SK-N-SH treated with all-trans-retinoic acid at 6 μM for 48 hours (cell line): Measurements from ENCODE around the gene SMYD3.

Experiments
- ATAC-seq: fragments of 200-7000 bp; cut with Tn5 transposase; 3 replicates; pipeline ENCODE4 v1.9.1; 2020; ENCODE audit warnings: mild to moderate bottlenecking, moderate library complexity
- ARNTL ChIP-seq: fragments of 450-650 bp; formaldehyde crosslinking; IDR thresholded peaks from 2 replicates; pipeline ENCODE4 v1.5.0; 2020; ENCODE audit warnings: low read depth, mild to moderate bottlenecking, moderate library complexity, borderline replicate concordance
- BACH2 ChIP-seq: fragments of 250-450 bp; sonication (Bioruptor Pico); IDR thresholded peaks from 2 replicates; pipeline ENCODE4 v1.9.0; 2021; ENCODE audit warnings: mild to moderate bottlenecking, borderline replicate concordance
- CREB5 ChIP-seq: fragments of 250-450 bp; sonication (Bioruptor Pico); IDR thresholded peaks from 2 replicates; pipeline ENCODE4 v1.5.1; 2020; ENCODE audit warnings: low read depth, mild to moderate bottlenecking, moderate library complexity
- ESRRG ChIP-seq: fragments of 250-450 bp; sonication (Bioruptor Pico); IDR thresholded peaks from 2 replicates; pipeline ENCODE4 v1.6.1; 2021; ENCODE audit warnings: mild to moderate bottlenecking
- GLIS3 ChIP-seq: fragments of 250-450 bp; sonication (Bioruptor Pico); IDR thresholded peaks from 2 replicates; pipeline ENCODE4 v1.5.0; 2020; ENCODE audit warnings: mild to moderate bottlenecking, moderate library complexity
- ISL1 ChIP-seq: fragments of 250-450 bp; sonication (Bioruptor Pico); IDR thresholded peaks from 2 replicates; pipeline ENCODE4 v2.1.2; 2022; ENCODE audit warnings: mild to moderate bottlenecking, moderate library complexity
- POU6F1 ChIP-seq: fragments of 250-450 bp; sonication (Bioruptor Pico); IDR thresholded peaks from 2 replicates; pipeline ENCODE4 v1.8.0; 2021; ENCODE audit warnings: low read depth, mild to moderate bottlenecking, moderate library complexity, borderline replicate concordance
- PPARA ChIP-seq: fragments of 250-450 bp; sonication (Bioruptor Pico); IDR thresholded peaks from 2 replicates; pipeline ENCODE4 v1.5.0; 2020; ENCODE audit warnings: mild to moderate bottlenecking, borderline replicate concordance
- RARB ChIP-seq: fragments of 250-450 bp; sonication (Bioruptor Pico); IDR thresholded peaks from 2 replicates; pipeline ENCODE4 v1.8.0; 2021; ENCODE audit warnings: mild to moderate bottlenecking, moderate library complexity
- SNAI2 ChIP-seq: fragments of 250-450 bp; sonication (Bioruptor Pico); IDR thresholded peaks from 2 replicates; pipeline ENCODE4 v1.5.0; 2020; ENCODE audit warnings: mild to moderate bottlenecking, moderate library complexity
- TCF4 ChIP-seq: fragments of 250-450 bp; sonication (Bioruptor Pico); IDR thresholded peaks from 2 replicates; pipeline ENCODE4 v1.8.0; 2021; ENCODE audit warnings: mild to moderate bottlenecking, moderate library complexity, borderline replicate concordance
- ZFP3 ChIP-seq: fragments of 250-450 bp; sonication (Bioruptor Pico); IDR thresholded peaks from 2 replicates; pipeline ENCODE4 v1.5.0; 2020; ENCODE audit warnings: mild to moderate bottlenecking, moderate library complexity
- ZFP30 ChIP-seq: fragments of 450-650 bp; formaldehyde crosslinking; IDR thresholded peaks from 2 replicates; pipeline ENCODE4 v1.5.0; 2022; ENCODE audit warnings: mild to moderate bottlenecking, moderate library complexity
- ZNF565 ChIP-seq: fragments of 450-650 bp; formaldehyde crosslinking; conservative IDR thresholded peaks from 2 replicates; pipeline ENCODE4 v1.5.0; 2020; ENCODE audit warnings: low read depth, mild to moderate bottlenecking, moderate library complexity
- ZNF8 ChIP-seq: fragments of 450-650 bp; formaldehyde crosslinking; IDR thresholded peaks from 2 replicates; pipeline ENCODE4 v1.5.0; 2020; ENCODE audit warnings: mild to moderate bottlenecking, moderate library complexity
- TF ChIP-seq, protein P1 (sequence below): fragments of 250-450 bp; sonication (Bioruptor Pico); IDR thresholded peaks from 2 replicates; pipeline ENCODE4 v1.5.0; 2020; ENCODE audit warnings: mild to moderate bottlenecking, moderate library complexity

Gene SMYD3

DNA sequence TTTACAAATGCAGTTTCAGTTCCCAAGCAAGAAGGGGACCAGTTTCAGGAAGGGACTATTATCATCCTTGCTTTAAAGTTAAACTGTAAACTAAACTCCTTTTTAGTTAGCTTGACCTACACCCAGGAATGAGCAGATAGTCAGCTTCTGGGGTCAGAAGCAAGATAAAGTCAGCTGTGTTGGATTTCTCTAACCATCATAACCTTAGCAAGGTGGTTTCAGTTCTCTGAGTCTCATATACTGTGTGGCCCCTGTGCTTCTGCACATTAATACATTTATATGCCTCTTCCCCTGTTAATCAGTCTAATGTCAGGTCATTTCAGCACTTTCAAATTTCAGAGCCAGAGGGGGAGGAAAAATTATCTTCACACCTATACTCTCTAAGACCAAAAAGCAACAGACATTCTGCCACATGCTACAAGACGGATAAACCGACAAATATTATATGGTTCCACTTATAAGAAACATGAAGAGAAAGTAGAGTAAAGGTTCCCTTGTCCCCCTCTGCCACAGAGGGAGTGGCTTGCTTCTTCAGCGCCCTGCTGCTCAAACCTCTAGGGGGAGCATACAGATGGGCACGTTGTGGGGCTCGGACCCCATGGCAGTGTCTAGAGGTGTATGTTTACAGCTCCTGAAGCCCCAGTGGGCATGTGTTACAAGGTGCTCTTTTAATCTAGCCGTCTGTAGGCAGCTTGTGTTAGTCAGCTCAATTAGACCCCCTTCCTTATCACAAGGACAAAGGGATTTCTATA, 89.1 kb downstream of the SMYD3 start:
- ATAC-seq = no peak
- no peak for TF ChIP-seq ZNF8 (CRISPR knock-in tag)
- TF ChIP-seq POU6F1 (CRISPR knock-in tag) = no peak
- no peak for TF ChIP-seq SNAI2 (CRISPR knock-in tag)
- TF ChIP-seq ISL1 (CRISPR knock-in tag) = no peak
- no peak for TF ChIP-seq ESRRG
- TF ChIP-seq CREB5 (CRISPR knock-in tag) = no peak
- TF ChIP-seq ZFP3 (CRISPR knock-in tag) = no peak
- no peak for TF ChIP-seq ZFP30
- TF ChIP-seq ZNF565 (CRISPR knock-in tag) = no peak
- no peak for TF ChIP-seq PPARA (CRISPR knock-in tag)
- TF ChIP-seq ARNTL (CRISPR knock-in tag) = no peak
- no peak for TF ChIP-seq BACH2 (CRISPR knock-in tag)
- TF ChIP-seq GLIS3 (CRISPR knock-in tag) = no peak
- TF ChIP-seq RARB = no peak

DNA sequence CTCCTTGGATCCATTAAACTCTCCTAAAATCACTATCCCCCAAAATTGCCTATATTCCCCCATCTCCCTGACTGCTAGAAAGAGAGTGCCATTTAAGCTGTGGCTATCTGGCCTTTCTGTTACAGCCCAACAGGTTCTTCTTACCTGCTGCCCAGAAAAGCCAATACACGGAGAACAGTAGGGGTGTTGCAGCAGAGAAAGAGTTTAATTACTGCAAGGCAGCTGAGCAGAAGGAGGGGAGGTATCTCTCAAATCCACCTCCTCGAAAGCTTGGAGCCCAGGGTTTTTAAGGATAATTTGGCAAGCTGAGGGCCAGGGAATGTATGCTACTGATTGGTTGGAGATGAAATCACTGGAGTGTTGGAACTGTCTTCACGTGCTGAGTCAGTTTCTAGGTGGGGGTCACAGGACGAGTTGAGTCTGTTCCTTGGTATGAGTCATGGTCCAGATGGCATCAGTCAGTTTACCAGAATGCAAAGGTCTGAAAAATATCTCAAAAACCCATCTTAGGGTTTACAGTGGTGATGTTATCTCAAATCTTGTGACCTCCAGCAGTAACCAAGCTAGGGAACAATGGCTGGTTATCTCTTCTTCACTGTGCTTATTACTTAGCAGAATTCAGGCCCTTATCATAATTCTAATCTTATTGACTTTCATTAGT, 89.8 kb downstream of the SMYD3 start:
- no peak for ATAC-seq
- TF ChIP-seq, protein P1, sequence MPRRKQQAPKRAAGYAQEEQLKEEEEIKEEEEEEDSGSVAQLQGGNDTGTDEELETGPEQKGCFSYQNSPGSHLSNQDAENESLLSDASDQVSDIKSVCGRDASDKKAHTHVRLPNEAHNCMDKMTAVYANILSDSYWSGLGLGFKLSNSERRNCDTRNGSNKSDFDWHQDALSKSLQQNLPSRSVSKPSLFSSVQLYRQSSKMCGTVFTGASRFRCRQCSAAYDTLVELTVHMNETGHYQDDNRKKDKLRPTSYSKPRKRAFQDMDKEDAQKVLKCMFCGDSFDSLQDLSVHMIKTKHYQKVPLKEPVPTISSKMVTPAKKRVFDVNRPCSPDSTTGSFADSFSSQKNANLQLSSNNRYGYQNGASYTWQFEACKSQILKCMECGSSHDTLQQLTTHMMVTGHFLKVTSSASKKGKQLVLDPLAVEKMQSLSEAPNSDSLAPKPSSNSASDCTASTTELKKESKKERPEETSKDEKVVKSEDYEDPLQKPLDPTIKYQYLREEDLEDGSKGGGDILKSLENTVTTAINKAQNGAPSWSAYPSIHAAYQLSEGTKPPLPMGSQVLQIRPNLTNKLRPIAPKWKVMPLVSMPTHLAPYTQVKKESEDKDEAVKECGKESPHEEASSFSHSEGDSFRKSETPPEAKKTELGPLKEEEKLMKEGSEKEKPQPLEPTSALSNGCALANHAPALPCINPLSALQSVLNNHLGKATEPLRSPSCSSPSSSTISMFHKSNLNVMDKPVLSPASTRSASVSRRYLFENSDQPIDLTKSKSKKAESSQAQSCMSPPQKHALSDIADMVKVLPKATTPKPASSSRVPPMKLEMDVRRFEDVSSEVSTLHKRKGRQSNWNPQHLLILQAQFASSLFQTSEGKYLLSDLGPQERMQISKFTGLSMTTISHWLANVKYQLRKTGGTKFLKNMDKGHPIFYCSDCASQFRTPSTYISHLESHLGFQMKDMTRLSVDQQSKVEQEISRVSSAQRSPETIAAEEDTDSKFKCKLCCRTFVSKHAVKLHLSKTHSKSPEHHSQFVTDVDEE (CRISPR knock-in tag) = no peak
- TF ChIP-seq CREB5 (CRISPR knock-in tag) = no peak
- TF ChIP-seq ZNF565 (CRISPR knock-in tag) = no peak
- no peak for TF ChIP-seq TCF4 (CRISPR knock-in tag)
- no peak for TF ChIP-seq ZFP30

DNA sequence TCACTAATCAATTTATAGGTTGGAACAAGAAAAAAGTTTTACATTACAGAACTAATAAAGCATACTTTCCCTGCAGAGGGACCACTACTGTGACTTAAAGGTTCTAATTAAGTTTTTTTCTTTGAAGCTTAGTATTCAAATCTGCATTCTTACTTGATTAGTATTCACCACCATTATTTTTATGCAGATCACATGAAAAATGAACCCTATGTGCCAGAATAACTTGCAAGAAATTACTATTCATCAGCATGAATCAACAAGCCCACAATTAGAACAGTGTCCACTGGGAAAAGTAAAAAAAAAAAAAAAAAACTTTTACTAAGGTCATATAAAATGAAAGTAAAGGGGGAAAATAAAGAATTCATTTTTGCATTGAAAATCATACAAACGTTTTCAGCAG, 90.8 kb downstream of the SMYD3 start:
- no peak for ATAC-seq
- TF ChIP-seq, protein P1 (CRISPR knock-in tag) = no peak
- no peak for TF ChIP-seq ARNTL (CRISPR knock-in tag)
- TF ChIP-seq RARB = no peak
- no peak for TF ChIP-seq CREB5 (CRISPR knock-in tag)
- TF ChIP-seq ISL1 (CRISPR knock-in tag) = no peak
